Stimulated activated CD8-positive, alpha-beta memory T cell treated with anti-CD3 and anti-CD28 coated beads, Interleukin-7, amount 100 ng/mL, for 24 hours (primary cell): ENCODE results near the gene SYT4.
"Not testable (repeated sequence)": the region's sequence is repeated elsewhere in the genome, so short reads cannot be mapped to it uniquely, and the experiment has no call there.

ENCODE experiments used
- DNase-seq: peaks from one replicate; pipeline ENCODE4 v3.0.0-alpha.2; 2020; ENCODE audit warnings: low read depth

SYT4 gene, protein sequence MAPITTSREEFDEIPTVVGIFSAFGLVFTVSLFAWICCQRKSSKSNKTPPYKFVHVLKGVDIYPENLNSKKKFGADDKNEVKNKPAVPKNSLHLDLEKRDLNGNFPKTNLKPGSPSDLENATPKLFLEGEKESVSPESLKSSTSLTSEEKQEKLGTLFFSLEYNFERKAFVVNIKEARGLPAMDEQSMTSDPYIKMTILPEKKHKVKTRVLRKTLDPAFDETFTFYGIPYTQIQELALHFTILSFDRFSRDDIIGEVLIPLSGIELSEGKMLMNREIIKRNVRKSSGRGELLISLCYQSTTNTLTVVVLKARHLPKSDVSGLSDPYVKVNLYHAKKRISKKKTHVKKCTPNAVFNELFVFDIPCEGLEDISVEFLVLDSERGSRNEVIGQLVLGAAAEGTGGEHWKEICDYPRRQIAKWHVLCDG

DNA sequence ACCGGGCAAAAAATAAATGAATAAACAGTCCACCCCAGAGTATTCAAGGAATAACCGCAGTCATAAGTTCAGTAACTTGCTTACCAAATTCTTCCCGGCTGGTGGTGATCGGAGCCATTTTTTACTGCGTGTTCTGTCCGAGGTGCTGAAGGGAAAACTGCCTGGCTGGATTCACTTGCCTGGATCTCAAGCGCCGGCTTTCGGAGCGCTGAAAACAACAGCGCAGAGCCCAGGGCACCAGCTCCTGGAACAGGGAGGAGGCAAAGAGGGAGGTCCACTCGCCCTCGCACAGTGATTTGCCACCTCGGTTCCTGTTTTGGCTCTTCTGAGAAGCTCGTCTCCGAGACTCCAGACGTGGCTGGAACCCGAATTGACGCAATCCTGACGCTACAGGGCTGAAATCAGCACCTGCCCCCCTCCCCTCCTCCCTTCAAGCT is at the start of gene SYT4:
SYT4 (minus strand) TSS at position 327 of the 437 bp plus-strand sequence; CDS start at position 118, 209 bp downstream.
- DNase-seq: no peak

DNA sequence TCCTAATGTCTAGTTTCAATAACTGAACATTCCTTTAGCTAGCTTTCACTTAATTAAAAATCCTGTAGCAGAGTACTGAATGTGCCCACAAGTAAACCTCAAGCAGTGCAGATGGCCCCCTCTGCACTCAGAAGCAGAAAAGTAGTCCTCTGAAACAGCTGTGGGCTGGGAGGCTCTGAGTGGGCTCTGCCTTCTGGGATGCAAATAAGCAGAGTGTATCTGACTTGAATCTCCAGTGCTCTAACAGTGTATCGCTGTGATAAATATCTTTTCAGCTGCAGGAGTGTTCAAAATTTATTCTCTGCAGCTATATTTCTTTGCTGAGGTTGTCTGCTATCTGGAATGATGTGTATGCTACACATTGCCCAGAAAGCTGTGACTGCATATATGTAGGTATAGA is 44.8 kb upstream of the SYT4 start:
- DNase-seq: no peak

DNA sequence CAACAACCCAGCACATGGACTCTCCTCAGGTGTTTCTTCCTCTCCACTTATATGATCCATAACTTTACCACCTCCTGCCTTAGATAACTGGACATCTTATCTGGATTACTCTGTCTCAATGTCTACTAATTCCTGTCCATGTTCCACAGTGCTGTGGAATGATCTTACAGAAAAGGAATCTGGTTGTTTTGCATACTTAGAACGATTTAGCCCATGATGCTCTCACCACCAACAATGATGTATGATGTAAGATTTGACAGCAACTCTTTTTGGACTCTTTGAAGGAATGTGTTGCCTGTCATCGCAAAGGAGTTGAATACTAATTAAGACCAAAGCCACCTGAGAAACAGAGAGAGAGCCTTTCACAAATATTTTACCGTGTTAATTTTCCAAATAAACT is 37.7 kb upstream of the SYT4 start:
- no peak for DNase-seq

DNA sequence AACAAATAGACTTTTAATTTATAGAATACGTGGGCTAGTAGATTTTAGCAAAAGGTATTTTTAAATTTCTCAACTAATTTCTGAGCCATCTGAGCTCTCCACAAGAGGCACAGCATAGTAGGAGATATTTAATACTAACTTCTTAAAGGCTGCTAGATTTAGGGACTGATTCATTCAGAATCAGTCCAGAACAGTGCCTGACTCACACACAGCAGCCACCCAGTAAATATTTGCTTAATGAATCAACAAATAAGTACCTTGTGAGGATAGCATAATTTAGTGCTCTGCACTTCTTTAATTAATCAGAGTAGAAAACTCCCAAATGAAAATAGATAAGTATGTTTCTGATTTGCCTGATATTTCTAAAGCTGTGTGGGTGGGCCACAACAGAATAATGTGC is 35.6 kb upstream of the SYT4 start:
- DNase-seq: no peak

DNA sequence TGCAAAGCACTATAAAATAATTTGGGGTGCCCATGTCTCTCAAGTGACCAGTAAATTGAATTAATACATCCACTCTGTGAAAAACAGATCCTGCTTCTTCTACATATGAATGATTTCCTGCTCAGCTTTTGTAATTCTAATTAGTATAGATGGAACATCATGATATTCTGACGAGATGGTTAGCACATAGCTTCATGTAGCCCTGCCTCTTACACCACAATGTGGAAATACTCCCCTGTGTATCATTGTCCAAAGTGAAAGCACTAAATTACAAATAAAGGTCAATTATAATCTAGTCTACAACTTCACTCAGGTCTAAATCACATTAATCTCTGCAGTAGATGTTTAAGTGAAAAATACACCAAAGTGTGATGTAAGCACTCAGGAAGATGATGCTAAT is 32.9 kb upstream of the SYT4 start:
- no peak for DNase-seq

DNA sequence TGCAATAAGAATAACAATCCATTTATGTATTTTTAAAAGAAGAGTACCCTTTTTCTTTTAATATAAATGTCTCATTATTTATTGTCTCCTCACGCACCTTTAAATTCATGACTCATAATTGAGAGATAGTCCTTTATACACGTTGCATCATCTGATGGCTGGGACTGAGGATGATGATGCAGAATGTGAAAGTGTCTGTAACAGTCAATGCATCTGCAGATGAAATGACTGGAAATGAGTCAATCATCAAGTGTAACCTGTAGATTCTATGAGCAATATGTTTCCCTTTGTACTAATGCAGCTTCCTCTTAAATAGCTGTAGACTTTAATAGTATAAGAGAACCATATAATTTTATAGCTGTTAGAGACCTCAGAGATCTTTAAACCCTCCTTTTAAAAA is 26.1 kb upstream of the SYT4 start:
- no peak for DNase-seq

DNA sequence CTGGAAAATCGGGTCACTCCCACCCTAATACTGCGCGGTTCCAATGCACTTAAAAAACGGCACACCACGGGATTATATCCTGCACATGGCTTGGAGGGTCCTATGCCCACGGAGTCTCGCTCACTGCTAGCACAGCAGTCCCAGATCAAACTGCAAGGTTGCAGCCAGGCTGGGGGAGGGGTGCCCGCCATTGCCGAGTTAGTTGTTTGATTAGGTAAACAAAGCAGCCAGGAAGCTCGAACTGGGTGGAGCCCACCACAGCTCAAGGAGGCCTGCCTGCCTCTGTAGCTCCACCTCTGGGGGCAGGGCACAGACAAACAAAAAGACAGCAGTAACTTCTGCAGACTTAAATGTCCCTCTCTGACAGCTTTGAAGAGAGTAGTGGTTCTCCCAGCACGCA is 8.9 kb upstream of the SYT4 start:
- DNase-seq: not testable (repeated sequence)

DNA sequence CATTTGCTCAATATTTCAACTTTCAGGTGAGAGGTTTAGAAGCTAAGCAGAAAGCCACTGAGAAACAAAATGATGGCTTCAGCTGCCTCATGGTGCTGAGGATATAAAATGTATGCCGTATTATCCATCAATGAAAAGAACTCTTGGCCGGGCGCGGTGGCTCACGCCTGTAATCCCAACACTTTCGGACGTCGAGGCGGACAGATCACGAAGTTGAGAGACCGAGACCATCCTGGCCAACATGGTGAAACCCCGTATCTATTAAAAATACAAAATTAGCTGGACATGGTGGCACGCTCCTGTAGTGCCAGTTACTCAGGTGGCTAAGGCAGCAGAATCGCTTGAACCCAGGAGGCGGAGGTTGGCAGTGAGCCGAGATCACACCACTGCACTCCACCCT is 6.0 kb upstream of the SYT4 start:
- no peak for DNase-seq

DNA sequence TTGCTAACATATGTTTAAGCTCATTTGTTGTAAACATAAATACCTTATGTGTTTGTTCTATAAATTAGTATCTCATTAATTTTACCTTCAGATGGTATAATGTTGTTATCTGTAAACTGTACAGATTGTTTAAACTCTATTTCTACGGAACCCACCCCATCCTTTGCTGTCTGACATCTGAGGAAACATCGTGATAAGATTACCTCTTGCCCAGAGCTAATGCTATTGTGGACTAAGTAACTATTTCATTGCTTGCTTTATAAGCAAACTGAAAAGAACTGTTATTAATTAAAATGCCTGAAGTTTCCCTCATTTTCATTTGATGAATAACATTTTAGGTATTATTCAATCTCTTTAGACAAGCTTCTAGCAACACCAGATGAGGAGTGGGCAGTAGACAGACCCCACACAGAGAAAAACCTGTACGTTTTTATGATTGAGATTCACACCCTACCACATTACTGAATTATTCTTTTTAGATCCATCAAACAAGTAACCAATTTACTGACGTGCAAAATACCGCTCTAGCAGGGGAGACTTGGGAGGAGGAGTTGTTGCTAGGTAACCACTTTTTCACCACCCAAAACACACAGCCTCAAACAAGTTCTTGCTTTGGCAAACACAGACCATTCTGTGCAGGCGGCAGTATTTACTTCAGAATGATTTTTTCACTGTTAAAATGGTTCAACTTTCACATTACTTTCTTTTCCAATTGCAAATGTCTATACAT is 1.9 kb upstream of the SYT4 start:
- DNase-seq: no peak

DNA sequence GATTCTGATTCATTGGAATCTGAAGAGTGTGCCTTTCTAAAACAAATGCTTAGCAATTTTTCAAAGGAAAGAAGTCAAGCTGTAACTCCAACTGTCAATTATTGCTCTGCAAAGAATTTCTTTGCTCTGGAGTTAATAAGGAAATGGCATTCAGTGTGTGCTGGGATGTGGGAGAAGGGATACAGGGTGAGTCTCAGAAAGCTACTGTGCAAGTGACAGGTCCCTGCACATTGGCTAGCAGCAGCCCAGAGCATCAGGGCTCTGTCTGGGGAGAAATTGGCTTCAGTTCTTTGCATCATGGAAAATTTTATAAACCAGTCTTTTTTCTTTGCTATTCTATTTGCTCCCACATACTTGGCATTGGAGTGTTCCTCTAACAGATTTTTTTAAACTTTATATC is 1.1 kb upstream of the SYT4 start:
- DNase-seq: no peak

DNA sequence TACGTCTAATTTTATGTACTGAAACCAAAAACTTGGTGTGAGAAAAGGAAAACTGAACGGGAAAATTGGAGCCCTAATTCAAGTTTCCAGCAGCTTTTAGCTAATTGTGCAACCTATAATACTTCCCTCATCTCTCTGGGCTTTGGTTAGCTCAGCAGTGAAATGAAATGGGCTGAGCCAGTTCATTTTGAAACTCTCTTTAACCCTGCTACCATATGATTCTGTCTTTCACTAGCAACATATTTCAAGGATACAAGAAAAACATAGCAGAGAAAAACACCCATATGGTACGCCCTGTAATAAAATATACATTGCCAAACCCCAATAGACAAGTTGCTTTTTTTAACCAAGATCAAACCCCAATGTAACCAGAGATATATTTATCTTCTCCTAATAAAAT is 799 bp downstream of the SYT4 start:
- no peak for DNase-seq

DNA sequence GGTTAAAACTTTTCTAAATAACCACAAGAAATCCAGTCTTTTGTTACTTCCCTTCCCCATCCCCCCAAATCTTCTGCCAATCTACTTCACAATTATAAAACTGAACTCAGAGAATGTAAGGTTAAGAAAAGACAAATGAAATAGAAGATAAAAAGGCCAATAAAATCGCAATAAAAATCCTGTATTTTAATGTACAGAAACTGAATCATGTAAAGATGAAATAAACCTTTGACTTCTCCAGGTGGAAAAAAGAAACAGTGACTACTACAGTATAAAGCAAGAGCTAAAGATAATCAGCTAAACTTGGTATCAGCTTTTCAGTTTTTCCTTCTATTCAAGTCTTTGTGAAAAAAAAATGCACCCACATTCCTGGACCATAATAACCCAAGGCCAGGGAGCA is 1.7 kb downstream of the SYT4 start:
- DNase-seq: no peak

DNA sequence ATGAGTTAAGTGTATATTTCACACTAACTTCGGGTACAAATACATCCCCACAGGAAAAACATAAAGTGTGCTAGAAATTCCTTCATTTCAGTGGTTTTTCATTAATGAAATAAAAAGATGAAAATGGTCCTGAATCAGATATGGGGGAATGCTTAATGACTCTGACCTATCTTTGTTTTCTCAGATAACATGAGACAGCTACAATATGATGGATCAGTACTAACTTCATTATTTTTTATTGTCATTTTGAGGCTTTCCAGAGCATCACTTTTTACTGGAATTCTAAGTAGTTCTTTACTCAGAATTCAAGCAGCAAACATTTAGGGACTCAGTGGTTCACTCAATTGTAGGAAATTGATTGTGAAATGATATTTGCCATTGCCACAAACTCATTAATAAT is 2.8 kb downstream of the SYT4 start:
- no peak for DNase-seq

DNA sequence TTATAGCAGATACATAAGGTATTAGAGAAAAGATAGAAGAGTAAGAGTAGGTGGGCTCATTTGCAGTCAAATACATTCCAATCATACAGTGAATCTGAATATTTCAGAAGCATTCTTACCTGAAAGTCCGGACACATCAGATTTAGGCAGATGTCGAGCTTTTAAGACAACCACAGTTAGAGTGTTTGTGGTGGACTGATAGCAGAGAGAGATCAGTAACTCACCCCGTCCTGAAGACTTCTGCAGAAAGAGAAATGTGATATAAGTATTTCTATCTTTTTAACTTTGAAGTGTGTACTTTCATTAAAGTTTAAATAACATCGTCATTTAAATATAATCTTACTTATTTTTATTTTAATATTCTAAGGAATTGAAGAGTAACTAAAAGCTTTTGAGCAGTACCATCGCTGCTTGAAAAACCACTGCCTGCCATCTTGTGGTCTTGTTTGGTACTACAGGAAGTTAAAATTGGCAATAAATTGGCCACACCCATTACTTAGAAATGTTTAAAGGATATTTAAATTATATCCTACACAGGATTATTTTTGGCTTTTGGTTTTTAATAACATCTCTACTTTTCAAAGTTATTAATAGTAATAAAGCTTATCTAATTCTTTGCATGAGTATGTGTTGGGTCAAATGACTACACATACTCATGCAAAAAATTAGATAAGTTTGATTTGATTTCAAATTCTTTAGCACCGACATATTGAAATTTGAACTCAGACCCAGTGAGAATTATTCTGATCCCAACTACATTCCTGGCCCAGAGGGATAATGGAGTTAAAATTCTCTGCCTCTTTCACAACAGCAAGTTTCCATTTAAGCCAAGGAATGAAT is 5.5 kb downstream of the SYT4 start:
- no peak for DNase-seq

DNA sequence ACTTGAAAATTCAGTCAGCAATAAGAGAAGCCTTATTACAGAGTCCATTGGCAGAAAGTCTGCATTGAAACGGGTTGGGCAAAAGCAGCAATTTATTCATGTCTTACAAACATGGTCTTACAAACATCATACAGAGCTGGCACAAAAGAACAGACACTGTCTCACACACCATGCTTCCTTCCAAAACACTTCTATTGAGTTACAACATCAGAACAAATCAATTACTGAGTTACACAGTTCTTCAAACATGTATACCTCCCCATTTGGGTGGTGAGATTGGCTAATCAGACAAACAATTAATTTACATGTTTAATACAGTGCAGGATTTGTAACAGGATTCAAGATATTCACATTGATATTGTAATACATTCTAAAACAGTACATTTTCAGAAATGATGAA is 9.5 kb downstream of the SYT4 start:
- DNase-seq: no peak

DNA sequence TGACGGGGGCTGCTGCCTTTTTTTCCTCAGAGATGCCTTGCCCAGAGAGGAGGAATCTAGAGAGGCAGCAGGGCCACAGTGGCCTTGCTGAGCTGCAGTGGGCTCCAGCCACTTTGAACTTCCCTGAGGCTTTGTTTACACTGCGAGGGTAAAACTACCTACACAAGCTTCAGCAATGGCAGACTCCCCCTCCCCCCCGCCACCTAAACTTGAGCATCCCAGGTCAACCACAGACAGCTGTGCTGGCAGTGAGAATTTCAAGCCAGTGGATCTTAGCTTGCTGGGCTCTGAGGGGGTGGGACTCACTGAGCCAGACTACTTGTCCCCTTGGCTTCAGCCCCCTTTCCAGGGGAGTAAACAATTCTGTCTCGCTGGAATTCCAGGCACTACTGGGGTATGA is 11.8 kb downstream of the SYT4 start:
- DNase-seq: no peak

DNA sequence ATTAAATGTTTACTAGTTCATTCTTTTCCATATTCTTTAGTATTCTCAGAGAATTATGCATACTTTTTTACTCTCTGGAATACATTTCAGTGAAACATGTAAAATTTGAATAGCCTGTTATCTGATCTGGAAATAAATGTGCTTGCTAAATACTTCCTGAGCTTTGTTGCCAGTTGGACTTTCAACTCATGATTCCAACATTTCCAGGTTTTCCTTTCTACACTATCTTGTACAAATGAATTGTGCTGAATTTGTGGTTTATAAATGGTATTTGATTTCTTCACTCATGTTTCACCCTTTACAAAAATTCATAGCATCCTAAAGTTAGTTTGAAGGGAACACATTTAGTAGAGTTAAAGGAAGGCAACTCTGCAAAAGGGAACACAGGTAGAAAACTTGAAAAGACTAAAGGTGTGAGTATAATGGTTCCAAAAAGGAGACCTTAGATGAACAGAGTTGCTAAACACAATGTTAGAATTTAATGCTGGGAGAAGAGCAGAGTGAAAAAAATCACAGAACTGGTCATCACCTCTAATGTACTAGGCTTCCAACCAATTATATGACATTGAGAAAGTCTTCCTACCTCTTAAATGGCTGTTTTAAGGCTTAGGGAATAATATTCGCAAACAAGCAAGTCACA is 28.6 kb downstream of the SYT4 start:
- DNase-seq: no peak

DNA sequence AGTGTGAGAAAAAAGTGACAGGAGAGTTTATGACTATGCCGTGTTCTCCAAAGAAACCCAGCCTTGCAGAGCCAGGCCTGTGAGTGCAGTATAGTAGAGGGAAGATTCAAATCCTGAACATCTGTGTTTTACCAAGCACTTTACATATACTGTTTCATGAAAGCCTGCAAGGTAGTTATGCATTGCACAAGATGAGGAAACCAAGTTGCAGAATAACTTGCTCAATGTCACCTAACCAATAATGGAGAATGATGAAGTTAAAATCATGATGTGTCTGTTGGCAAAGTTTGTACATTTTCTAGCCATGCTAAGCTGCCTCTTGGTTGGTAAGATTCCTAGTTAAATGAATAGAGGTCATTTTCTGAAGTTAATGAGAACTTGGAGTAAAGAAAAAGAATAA is 29.3 kb downstream of the SYT4 start:
- no peak for DNase-seq

DNA sequence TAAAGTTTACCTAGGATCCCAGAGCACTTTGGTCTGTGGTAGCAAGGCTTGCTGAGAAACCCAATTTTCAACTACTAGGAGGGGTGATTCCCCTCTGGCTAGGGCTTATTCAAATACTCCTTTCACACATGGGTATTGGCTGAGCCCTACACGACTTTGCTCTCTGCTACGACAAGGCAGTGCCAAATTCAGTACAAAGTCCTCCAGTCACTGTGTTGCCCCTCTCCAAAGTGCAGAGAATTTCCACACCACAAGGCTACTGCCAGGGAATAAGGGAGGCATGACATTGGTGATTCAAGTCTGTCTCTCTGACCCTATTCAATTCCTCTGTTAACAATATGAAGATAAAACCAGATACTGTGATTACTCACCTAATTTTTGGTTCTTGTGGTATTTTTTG is 38.9 kb downstream of the SYT4 start:
- DNase-seq: no peak

DNA sequence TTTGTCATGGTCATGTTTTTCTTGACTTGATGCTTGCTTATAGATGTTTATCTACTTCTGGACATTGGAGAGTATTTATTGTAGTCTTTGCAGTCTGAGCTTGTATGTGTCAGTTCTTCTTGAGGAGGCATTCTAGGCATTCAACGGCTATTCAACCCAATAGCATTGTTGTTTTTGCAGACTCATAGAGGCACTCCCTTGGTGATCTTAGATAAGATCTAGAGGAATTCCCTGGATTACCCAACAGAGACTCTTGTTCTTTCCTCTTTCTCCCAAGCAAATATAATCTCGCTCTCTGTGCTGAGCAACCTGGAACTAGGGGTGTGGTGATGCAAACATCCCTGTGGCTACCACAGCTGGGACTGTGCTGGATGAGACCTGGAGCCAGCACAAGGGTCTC is 40.4 kb downstream of the SYT4 start:
- no peak for DNase-seq

DNA sequence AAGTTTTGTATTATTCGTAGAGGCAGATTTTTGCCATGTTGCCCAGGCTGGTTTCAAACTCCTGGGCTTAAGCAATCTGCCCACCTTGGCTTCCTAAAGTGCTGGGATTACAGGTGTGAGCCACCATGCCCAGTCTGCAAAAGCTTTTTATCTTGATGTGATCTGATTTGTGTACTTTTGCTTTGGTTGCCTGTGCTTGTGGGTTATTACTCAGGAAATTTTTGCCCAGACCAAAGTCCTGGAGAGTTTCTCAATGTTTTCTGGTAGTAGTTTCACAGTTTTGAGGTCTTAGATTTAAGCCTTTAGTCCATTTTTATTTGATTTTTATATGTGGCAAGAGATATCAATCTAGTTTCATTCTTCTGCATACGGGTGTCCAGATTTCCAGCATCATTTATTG is 42.4 kb downstream of the SYT4 start:
- DNase-seq: no peak

DNA sequence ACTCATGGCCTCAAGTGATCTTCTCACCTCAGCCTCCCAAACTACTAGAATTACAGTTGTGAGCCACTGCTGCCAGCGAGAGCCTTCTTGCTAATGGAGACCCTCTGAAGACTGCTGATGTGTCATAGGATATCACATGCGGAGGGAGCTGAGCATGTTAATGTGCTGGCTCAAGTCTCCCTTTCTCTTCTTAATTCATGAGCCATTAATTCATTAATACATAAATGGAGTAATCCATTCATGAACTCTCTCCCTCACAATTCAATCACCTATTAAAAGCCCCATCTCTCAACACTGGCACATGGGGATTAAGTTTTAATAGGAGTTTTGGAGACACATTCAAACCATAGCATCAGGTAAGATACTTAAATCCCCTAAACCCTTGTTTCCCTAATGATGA is 54.8 kb downstream of the SYT4 start:
- DNase-seq: no peak
